ENCODE measurements around the gene CYP8B1. TPM values are rescaled to one million over a fixed set of nuclear protein-coding genes. Genes with fewer than 3 reads are reported as not detected.
A peak's percentile ranks its signal among the peaks of the same experiment; 100 is the strongest.

Gene CYP8B1
- total and polyA plus RNA-seq, 2 of the 13 experiments (the other 11 are each of a cell fraction or from before 2014, with no cell fraction given): 0.58 to 2.0 TPM

DNA sequence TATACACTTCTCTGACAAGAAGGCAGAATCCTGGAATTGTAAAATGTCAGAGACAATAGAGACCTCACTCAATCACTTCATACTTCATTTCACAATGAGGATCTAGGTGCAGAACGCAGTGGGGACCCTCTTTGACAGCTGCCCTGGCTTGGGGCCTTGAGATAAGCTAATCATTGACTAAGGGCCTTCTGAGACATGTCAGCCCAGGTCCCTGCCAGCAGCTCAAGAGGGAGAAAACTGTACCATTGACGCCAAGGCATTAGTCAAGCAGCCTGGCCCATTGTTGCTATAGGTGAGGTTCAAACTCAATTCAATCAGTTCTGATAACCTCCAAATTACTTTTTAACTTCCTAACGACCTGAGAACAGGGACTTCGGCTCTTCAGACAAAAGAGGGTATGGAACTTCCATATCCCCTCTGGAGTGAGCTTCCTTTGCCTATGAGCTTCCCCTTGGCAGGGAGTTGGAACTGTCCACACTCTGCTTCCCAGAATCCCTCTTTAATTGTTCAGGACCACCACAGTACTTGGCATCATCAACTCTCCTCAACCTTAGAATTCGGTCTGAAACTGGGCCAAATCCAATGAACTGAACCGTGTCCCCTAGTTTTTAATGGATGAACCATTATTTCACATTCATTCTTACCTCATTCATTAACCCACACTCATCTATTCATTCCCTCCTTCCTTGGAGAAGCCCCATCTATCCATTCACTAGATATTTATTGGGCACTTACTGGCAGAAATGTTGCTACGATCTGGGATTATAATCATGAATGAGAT lies 1.5 kb upstream of the CYP8B1 start (continued):
- TF ChIP-seq ZHX1 (CRISPR knock-in tag; IDR thresholded peaks at IDR 0.05; ENCODE audit: low read depth) (0 out of 2 replicates have a peak, but pooled peaks have one; percentile 25), GZF1 (CRISPR knock-in tag; IDR thresholded peaks at IDR 0.05) (no peak), ZNF563 (CRISPR knock-in tag; IDR thresholded peaks at IDR 0.05) (no peak), MED1 (CRISPR knock-in tag; IDR thresholded peaks at IDR 0.05) (0 out of 2 replicates have a peak, but pooled peaks have one; percentile 14), TBX2 (CRISPR knock-in tag; IDR thresholded peaks at IDR 0.05; ENCODE audit: borderline replicate concordance) (peak; percentile 35; the same call in 1 of the 2 replicates), HNF4A (CRISPR knock-in tag; IDR thresholded peaks at IDR 0.05) (0 out of 2 replicates have a peak, but pooled peaks have one; percentile 8), SALL1 (CRISPR knock-in tag; IDR thresholded peaks at IDR 0.05) (peak; percentile 21; the same call in 1 of the 2 replicates), AKAP8 (CRISPR knock-in tag; IDR thresholded peaks at IDR 0.05) (no peak), RCOR2 (CRISPR knock-in tag; IDR thresholded peaks at IDR 0.05) (no peak)
- TF ChIP-seq, protein P1, sequence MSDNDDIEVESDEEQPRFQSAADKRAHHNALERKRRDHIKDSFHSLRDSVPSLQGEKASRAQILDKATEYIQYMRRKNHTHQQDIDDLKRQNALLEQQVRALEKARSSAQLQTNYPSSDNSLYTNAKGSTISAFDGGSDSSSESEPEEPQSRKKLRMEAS (IDR thresholded peaks at IDR 0.05): peak; percentile 23; the same call in 1 of the 2 replicates
- TF ChIP-seq, protein P2, sequence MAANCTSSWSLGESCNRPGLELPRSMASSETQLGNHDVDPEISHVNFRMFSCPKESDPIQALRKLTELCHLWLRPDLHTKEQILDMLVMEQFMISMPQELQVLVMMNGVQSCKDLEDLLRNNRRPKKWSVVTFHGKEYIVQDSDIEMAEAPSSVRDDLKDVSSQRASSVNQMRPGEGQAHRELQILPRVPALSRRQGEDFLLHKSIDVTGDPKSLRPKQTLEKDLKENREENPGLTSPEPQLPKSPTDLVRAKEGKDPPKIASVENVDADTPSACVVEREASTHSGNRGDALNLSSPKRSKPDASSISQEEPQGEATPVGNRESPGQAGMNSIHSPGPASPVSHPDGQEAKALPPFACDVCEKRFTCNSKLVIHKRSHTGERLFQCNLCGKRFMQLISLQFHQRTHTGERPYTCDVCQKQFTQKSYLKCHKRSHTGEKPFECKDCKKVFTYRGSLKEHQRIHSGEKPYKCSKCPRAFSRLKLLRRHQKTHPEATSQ (CRISPR knock-in tag; IDR thresholded peaks at IDR 0.05; ENCODE audit: borderline replicate concordance): no peak
- TF ChIP-seq, protein P3, sequence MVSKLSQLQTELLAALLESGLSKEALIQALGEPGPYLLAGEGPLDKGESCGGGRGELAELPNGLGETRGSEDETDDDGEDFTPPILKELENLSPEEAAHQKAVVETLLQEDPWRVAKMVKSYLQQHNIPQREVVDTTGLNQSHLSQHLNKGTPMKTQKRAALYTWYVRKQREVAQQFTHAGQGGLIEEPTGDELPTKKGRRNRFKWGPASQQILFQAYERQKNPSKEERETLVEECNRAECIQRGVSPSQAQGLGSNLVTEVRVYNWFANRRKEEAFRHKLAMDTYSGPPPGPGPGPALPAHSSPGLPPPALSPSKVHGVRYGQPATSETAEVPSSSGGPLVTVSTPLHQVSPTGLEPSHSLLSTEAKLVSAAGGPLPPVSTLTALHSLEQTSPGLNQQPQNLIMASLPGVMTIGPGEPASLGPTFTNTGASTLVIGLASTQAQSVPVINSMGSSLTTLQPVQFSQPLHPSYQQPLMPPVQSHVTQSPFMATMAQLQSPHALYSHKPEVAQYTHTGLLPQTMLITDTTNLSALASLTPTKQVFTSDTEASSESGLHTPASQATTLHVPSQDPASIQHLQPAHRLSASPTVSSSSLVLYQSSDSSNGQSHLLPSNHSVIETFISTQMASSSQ (IDR thresholded peaks at IDR 0.05; ENCODE audit: low read depth): peak; percentile 62
- TF ChIP-seq, protein P3 (CRISPR knock-in tag; IDR thresholded peaks at IDR 0.05; ENCODE audit: borderline replicate concordance): peak; percentile 85
- TF ChIP-seq, protein P4, sequence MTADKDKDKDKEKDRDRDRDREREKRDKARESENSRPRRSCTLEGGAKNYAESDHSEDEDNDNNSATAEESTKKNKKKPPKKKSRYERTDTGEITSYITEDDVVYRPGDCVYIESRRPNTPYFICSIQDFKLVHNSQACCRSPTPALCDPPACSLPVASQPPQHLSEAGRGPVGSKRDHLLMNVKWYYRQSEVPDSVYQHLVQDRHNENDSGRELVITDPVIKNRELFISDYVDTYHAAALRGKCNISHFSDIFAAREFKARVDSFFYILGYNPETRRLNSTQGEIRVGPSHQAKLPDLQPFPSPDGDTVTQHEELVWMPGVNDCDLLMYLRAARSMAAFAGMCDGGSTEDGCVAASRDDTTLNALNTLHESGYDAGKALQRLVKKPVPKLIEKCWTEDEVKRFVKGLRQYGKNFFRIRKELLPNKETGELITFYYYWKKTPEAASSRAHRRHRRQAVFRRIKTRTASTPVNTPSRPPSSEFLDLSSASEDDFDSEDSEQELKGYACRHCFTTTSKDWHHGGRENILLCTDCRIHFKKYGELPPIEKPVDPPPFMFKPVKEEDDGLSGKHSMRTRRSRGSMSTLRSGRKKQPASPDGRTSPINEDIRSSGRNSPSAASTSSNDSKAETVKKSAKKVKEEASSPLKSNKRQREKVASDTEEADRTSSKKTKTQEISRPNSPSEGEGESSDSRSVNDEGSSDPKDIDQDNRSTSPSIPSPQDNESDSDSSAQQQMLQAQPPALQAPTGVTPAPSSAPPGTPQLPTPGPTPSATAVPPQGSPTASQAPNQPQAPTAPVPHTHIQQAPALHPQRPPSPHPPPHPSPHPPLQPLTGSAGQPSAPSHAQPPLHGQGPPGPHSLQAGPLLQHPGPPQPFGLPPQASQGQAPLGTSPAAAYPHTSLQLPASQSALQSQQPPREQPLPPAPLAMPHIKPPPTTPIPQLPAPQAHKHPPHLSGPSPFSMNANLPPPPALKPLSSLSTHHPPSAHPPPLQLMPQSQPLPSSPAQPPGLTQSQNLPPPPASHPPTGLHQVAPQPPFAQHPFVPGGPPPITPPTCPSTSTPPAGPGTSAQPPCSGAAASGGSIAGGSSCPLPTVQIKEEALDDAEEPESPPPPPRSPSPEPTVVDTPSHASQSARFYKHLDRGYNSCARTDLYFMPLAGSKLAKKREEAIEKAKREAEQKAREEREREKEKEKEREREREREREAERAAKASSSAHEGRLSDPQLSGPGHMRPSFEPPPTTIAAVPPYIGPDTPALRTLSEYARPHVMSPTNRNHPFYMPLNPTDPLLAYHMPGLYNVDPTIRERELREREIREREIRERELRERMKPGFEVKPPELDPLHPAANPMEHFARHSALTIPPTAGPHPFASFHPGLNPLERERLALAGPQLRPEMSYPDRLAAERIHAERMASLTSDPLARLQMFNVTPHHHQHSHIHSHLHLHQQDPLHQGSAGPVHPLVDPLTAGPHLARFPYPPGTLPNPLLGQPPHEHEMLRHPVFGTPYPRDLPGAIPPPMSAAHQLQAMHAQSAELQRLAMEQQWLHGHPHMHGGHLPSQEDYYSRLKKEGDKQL (CRISPR knock-in tag; IDR thresholded peaks at IDR 0.05; ENCODE audit: low read depth): no peak

Measured in HepG2 (cell line).